GM23248 (cell line): ENCODE data around the gene FUOM. TPM values are rescaled to one million over a fixed set of nuclear protein-coding genes. Genes with fewer than 3 reads are reported as not detected.

Source experiments
- DNase-seq: peaks from one replicate; pipeline ENCODE4 v3.0.0-alpha.2; 2015
- H2AFZ ChIP-seq: fragments of 200-600 bp; sonication (generic); 2 replicates; pipeline ENCODE4 v1.6.1; 2016; ENCODE audit warnings: antibody characterized with exemption
- H3F3A ChIP-seq: fragments of 200-600 bp; sonication (generic); 2 replicates; pipeline ENCODE4 v1.6.1; 2016; ENCODE audit warnings: mild to moderate bottlenecking, antibody characterized with exemption, mixed run types; ENCODE audit not compliant: insufficient read depth
- H3K27ac ChIP-seq: fragments of 200-600 bp; sonication (generic); 2 replicates; pipeline ENCODE4 v1.5.1; 2016; ENCODE audit warnings: mild to moderate bottlenecking
- H3K27me3 ChIP-seq: fragments of 200-600 bp; sonication (generic); replicated peaks from 2 replicates; pipeline ENCODE4 v1.6.1; 2016; ENCODE audit warnings: mild to moderate bottlenecking; ENCODE audit not compliant: insufficient read depth
- H3K36me3 ChIP-seq: fragments of 200-600 bp; sonication (generic); 2 replicates; pipeline ENCODE4 v1.6.1; 2016; ENCODE audit warnings: low read depth, mild to moderate bottlenecking
- H3K4me1 ChIP-seq: fragments of 200-600 bp; sonication (generic); 2 replicates; pipeline ENCODE4 v1.6.1; 2016; ENCODE audit warnings: mild to moderate bottlenecking; ENCODE audit not compliant: insufficient read depth
- H3K4me2 ChIP-seq: fragments of 200-600 bp; sonication (generic); one replicate; pipeline ENCODE4 v1.6.1; 2016; ENCODE audit warnings: mild to moderate bottlenecking; ENCODE audit not compliant: unreplicated experiment
- H3K4me3 ChIP-seq: fragments of 200-600 bp; sonication (generic); 2 replicates; pipeline ENCODE4 v1.5.1; 2016; ENCODE audit warnings: mild to moderate bottlenecking
- H3K79me2 ChIP-seq: fragments of 200-600 bp; sonication (generic); 2 replicates; pipeline ENCODE4 v1.6.1; 2016; ENCODE audit warnings: mild to moderate bottlenecking; ENCODE audit not compliant: insufficient read depth
- H3K9ac ChIP-seq: fragments of 200-600 bp; sonication (generic); 2 replicates; pipeline ENCODE4 v1.6.1; 2016; ENCODE audit warnings: mild to moderate bottlenecking
- H3K9me2 ChIP-seq: fragments of 200-600 bp; sonication (generic); 2 replicates; pipeline ENCODE4 v1.6.1; 2016; ENCODE audit warnings: mixed run types, mild to moderate bottlenecking, moderate library complexity; ENCODE audit not compliant: insufficient read depth
- H3K9me3 ChIP-seq: fragments of 200-600 bp; sonication (generic); one replicate; pipeline ENCODE4 v1.6.1; 2017; ENCODE audit warnings: low read depth
- H4K20me1 ChIP-seq: fragments of 200-600 bp; sonication (generic); 2 replicates; pipeline ENCODE4 v1.6.0; 2016; ENCODE audit not compliant: insufficient read depth
- EZH2 ChIP-seq: fragments of 200-600 bp; sonication (generic); IDR thresholded peaks from 2 replicates; pipeline ENCODE4 v1.6.1; 2018; ENCODE audit warnings: antibody characterized with exemption, mild to moderate bottlenecking; ENCODE audit not compliant: insufficient read depth, poor library complexity, severe bottlenecking
- EZH2phosphoT487 ChIP-seq: fragments of 200-600 bp; sonication (generic); IDR thresholded peaks from 2 replicates; pipeline ENCODE4 v1.6.1; 2018; ENCODE audit warnings: antibody characterized with exemption, moderate library complexity, mild to moderate bottlenecking, low read depth; ENCODE audit not compliant: insufficient read depth
- WGBS, 2 experiments: methylation state at CpG; one replicate each; pipeline ENCODE4 v1.1.6; 2015 to 2017; ENCODE audit warnings: low lambda C conversion rate in 2 of 2, low coverage in 1 of 2; ENCODE audit errors: missing lambda C conversion rate in 2 of 2; 5-methylcytosine and 5-hydroxymethylcytosine counted together
- in situ Hi-C: fragments of 300-500 bp; cut with MboI; formaldehyde crosslinking; loops from 2 replicates; pipeline ENCODE4 v1.15.0; 2020
- microRNA-seq: library from miRNA; unstranded; fragments of <30 nt; microRNA quantifications from one replicate; pipeline ENCODE4, GENCODE V29; 2016; ENCODE audit warnings: borderline number of aligned reads
- polyA plus RNA-seq: library from polyadenylated mRNA; unstranded; fragments of >200 nt; fragmentation: Nextera tagmentation; extraction: Ambion mirVana; gene quantifications from 2 replicates; pipeline ENCODE4 v1.2.1, GENCODE V29; 2016
- small RNA-seq: library from RNA; depleted of rRNA; stranded (forward); fragments of <200 nt; gene quantifications from one replicate; pipeline ENCODE3, GENCODE V24; 2014; ENCODE audit warnings: low read depth, low replicate concordance
- total RNA-seq: library from RNA; depleted of rRNA; stranded (reverse); fragments of >200 nt; shearing (Covaris generic); gene quantifications from 2 replicates; pipeline ENCODE4 v1.2.3, GENCODE V29; 2014; rRNA removed

Gene FUOM
- total and polyA plus RNA-seq, 2 experiments from 2014 or later, result 21.5 to 24.5 TPM

DNA sequence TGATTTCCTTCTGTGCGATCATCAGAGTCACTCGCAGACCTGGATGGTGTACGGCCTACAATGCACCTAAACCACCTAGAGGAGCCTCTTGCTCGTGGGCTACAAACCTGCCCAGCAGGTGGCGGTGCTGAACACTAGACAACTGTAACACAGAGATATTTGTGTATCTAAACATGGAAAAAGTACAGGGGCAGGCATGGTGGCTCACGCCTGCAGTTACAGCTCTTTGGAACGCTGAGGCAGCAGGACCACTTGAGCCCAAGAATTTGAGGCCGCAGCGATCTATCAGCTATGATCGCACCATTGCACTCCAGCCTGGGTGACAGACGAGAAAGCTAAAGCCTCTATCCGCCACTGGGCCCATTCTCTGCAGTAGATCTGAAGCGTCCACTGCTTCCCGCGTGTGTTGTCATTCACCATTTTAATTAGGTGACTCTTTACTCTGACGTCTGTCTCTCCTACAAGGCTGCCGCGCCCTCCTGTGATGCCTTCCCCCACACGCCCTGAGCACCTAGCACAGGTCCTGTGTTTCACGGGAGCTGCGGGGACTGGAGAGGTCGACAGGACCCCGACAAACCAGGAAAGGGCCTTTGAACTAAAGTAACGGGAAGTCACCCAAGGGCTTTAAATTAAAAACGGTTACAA lies 49.9 kb downstream of the FUOM start:
- TF ChIP-seq EZH2 (no peak), EZH2phosphoT487 (no peak)
- peak; percentile 87 for DNase-seq
- Histone ChIP-seq H3K9me2 (no peaks in the 10 kb centered on the region), H4K20me1 (no peaks in the 10 kb centered on the region; the same call in 1 of the 2 replicates), H3F3A (0 out of 2 replicates have a peak, but pooled peaks cover 5% of the 10 kb centered on the region), H3K9ac (peak overlapping the region; percentile 99), H3K36me3 (no peaks in the 10 kb centered on the region), H3K27me3 (no peaks in the 10 kb centered on the region), H3K9me3 (no peaks in the 10 kb centered on the region), H3K4me2 (peak overlapping the region; percentile 96), H3K79me2 (peaks cover 56% of the 10 kb centered on the region), H2AFZ (peak overlapping the region; percentile 75), H3K4me3 (peak overlapping the region; percentile 98), H3K4me1 (peaks cover 11% of the 10 kb centered on the region), H3K27ac (peak overlapping the region; percentile 94)
- in situ Hi-C loops, result no loop called here
- WGBS, 2 experiments, result 4 to 5% methylated on average over 25 of the region's 25 CpGs

DNA sequence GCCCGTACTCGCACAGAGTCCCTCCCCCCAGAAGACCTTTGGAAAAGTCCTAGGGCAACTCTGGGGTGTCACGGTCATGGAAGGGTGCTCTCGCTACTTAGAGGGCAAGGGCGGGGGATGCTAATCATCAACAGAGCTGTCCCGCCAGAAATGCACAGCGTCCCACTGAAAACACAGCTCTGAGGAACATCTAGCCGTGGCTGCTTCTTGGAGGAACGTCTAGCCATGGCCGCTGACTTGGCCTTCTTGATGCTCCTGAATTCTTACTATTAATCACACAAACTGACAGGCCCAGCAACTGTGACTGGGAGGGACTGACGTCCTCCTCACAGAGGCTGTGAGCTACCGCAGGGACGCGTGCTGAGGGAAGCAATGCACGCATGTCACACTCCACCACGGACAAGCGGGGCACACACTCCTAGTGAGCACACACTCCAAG lies 50.9 kb downstream of the FUOM start:
- in situ Hi-C loops, result no loop called here
- no peaks in the 10 kb centered on the region; the same call in 1 of the 2 replicates for H4K20me1 ChIP-seq
- no peak overlapping the region for H2AFZ ChIP-seq
- 0 out of 2 replicates have a peak, but pooled peaks cover 5% of the 10 kb centered on the region for H3F3A ChIP-seq
- peaks cover 65% of the 10 kb centered on the region for H3K79me2 ChIP-seq
- WGBS, 2 experiments, result 88 to 90% methylated on average over 17 of the region's 17 CpGs
- no peaks in the 10 kb centered on the region for H3K36me3 ChIP-seq
- no peak for DNase-seq
- no peaks in the 10 kb centered on the region for H3K9me2 ChIP-seq
- no peaks in the 10 kb centered on the region for H3K9me3 ChIP-seq
- peaks cover 11% of the 10 kb centered on the region for H3K4me1 ChIP-seq
- H3K27ac ChIP-seq, result peak overlapping the region; percentile 94; the same call in 1 of the 2 replicates
- peak overlapping the region; percentile 99 for H3K9ac ChIP-seq
- TF ChIP-seq EZH2 (no peak), EZH2phosphoT487 (no peak)
- H3K27me3 ChIP-seq, result no peaks in the 10 kb centered on the region
- H3K4me2 ChIP-seq, result peak overlapping the region; percentile 96
- peak overlapping the region; percentile 98 for H3K4me3 ChIP-seq

- Histone ChIP-seq H3K4me3 (no peak overlapping the region), H3K9me3 (no peaks in the 10 kb centered on the region), H3K79me2 (peaks cover 72% of the 10 kb centered on the region), H3K27ac (no peak overlapping the region), H4K20me1 (no peaks in the 10 kb centered on the region; the same call in 1 of the 2 replicates), H3K9me2 (no peaks in the 10 kb centered on the region), H3K4me2 (no peak overlapping the region), H3K9ac (no peak overlapping the region), H2AFZ (no peak overlapping the region), H3F3A (0 out of 2 replicates have a peak, but pooled peaks cover 5% of the 10 kb centered on the region), H3K27me3 (no peaks in the 10 kb centered on the region), H3K36me3 (no peaks in the 10 kb centered on the region), H3K4me1 (peaks cover 11% of the 10 kb centered on the region)
- DNase-seq, result no peak
- WGBS, 2 experiments, result 77 to 80% methylated on average over 5 of the region's 5 CpGs
- TF ChIP-seq EZH2phosphoT487, result no peak
- TF ChIP-seq EZH2, result no peak
- in situ Hi-C loops, result no loop called here
Observed at GRCh38 chr10:133306097-133306476, 51.7 kb downstream of the FUOM start.

Small RNAs within 50 kb of the gene (microRNA-seq; reads per million reads assigned to microRNA genes)
- not detected for gene MIR3944

Small RNAs within 50 kb of the gene (small RNA-seq; reads per million reads assigned to genes)
- gene AL360181.4 (not detected), gene BANF1P2 (not detected), gene MIR3944 (not detected)

Other genes starting within 250 kb of the FUOM start
- gene KNDC1, start 197.8 kb downstream of the FUOM start, total RNA-seq, result 0.54 and 0.76 TPM in 2 replicates
- 0.37 and 0.44 TPM in 2 replicates for gene KNDC1, start 197.8 kb downstream of the FUOM start, polyA plus RNA-seq
- not detected in 2 replicates for gene UTF1, start 127.8 kb downstream of the FUOM start, total RNA-seq
- gene UTF1, start 127.8 kb downstream of the FUOM start, polyA plus RNA-seq, result not detected in 2 replicates
- not detected in 2 replicates for gene VENTX, start 120.2 kb downstream of the FUOM start, total RNA-seq
- gene VENTX, start 120.2 kb downstream of the FUOM start, polyA plus RNA-seq, result not detected in 2 replicates
- 0.25 and 0.76 TPM in 2 replicates for gene ADAM8, start 81.2 kb downstream of the FUOM start, total RNA-seq
- gene ADAM8, start 81.2 kb downstream of the FUOM start, polyA plus RNA-seq, result 0.19 TPM in 1 of 2 replicates, not detected in the other
- gene TUBGCP2, start 49.1 kb downstream of the FUOM start, total RNA-seq, result 50.3 and 53.9 TPM in 2 replicates
- 35.3 and 39.7 TPM in 2 replicates for gene TUBGCP2, start 49.1 kb downstream of the FUOM start, polyA plus RNA-seq
- gene ZNF511, start 49.1 kb downstream of the FUOM start, total RNA-seq, result 12.4 and 12.6 TPM in 2 replicates
- gene ZNF511, start 49.1 kb downstream of the FUOM start, polyA plus RNA-seq, result 59.5 and 63.3 TPM in 2 replicates
- gene CALY, start 21.1 kb downstream of the FUOM start, total RNA-seq, result 0.86 TPM in 1 of 2 replicates, not detected in the other
- not detected in 2 replicates for gene CALY, start 21.1 kb downstream of the FUOM start, polyA plus RNA-seq
- gene PRAP1, start 10.6 kb downstream of the FUOM start, total RNA-seq, result not detected in 2 replicates
- gene PRAP1, start 10.6 kb downstream of the FUOM start, polyA plus RNA-seq, result not detected in 2 replicates
- 76.1 and 82.2 TPM in 2 replicates for gene ECHS1, start 15.3 kb upstream of the FUOM start, total RNA-seq
- gene ECHS1, start 15.3 kb upstream of the FUOM start, polyA plus RNA-seq, result 147 and 150 TPM in 2 replicates
- 4.1 and 5.8 TPM in 2 replicates for gene PAOX, start 21.2 kb upstream of the FUOM start, total RNA-seq
- gene PAOX, start 21.2 kb upstream of the FUOM start, polyA plus RNA-seq, result 4.5 TPM in 2 replicates
- 22.8 and 26.1 TPM in 2 replicates for gene MTG1, start 36.1 kb upstream of the FUOM start, total RNA-seq
- 50.7 and 53.4 TPM in 2 replicates for gene MTG1, start 36.1 kb upstream of the FUOM start, polyA plus RNA-seq
- gene SPRN, start 66.6 kb upstream of the FUOM start, total RNA-seq, result 0.22 and 0.76 TPM in 2 replicates
- gene SPRN, start 66.6 kb upstream of the FUOM start, polyA plus RNA-seq, result 0.32 and 0.34 TPM in 2 replicates
- 0.65 and 2.1 TPM in 2 replicates for gene SCART1, start 95.9 kb upstream of the FUOM start, total RNA-seq
- 0.15 and 0.16 TPM in 2 replicates for gene SCART1, start 95.9 kb upstream of the FUOM start, polyA plus RNA-seq
- 15.4 TPM in 1 of 2 replicates, not detected in the other for gene CYP2E1, start 169.3 kb upstream of the FUOM start, total RNA-seq
- 0.31 and 0.79 TPM in 2 replicates for gene CYP2E1, start 169.3 kb upstream of the FUOM start, polyA plus RNA-seq
- not detected in 2 replicates for gene SYCE1, start 207.6 kb upstream of the FUOM start, total RNA-seq
- gene SYCE1, start 207.6 kb upstream of the FUOM start, polyA plus RNA-seq, result not detected in 2 replicates